Measurements from ENCODE around the gene NAGK. TPM values are rescaled to one million over a fixed set of nuclear protein-coding genes. Genes with fewer than 3 reads are reported as not detected.
"Not testable (repeated sequence)": the region's sequence is repeated elsewhere in the genome, so short reads cannot be mapped to it uniquely, and the experiment has no call there.

The NAGK gene
- polyA plus RNA-seq, 3 donors: 80.8 to 84.3 (median 81.2) TPM

DNA sequence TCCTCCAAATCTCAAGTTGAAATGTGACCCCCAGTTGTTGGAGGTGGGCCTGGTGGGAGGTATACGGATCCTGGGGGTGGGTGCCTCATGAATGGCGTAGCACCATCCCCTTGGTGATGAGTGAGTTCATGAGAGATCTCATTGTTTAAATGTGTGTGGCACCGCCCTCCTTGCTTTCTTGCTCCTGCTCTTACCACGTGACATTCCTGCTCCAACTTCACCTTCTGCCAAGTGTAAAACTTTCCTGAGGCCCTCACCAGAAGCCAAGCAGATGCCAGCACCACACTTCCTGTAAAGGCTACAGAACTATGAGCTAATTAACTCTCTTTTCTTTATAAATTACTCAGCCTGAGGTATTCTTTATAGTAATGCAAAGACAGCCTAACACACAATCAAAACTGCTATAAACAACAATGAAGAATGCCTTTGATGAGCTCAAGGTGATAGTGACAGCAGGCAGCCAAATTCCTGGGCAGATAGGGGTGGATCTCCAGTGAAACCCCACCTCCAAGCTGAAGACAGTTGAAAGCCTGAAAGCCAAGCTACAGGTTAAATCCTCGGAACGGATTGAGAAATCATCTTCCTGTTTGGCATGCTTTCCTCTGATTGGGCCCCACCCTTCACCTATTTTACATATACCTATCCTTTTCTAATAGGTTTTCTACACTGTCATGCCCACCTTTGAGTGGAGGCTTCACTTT lies 34.7 kb downstream of the NAGK start:
- no peak for DNase-seq (ENCODE audit: low read depth in 3 of 3, low spot score in 2 of 3)

GRCh38 chr2:71103809-71104208 lies 35.4 kb downstream of the NAGK start:
- DNase-seq (ENCODE audit: low read depth in 3 of 3, low spot score in 2 of 3): no peak

DNA sequence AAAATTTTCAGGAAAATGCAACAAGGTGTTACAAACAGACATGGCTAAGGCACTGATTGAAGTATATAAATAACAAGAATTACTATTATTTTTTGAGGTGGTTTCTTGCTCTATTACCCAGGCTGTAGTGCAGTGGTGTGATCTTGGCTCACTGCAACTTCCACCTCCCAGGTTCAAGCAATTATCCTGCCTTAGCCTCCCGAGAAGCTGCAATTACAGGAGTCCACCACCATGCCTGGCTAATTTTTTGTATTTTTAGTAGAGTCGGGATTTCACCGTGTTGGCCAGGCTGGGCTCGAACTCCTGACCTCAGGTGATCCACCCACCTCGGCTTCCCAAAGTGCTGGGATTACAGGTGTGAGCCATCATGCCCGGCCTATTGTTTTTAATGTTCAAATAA lies 38.0 kb downstream of the NAGK start:
- DNase-seq (ENCODE audit: low read depth in 3 of 3, low spot score in 2 of 3): not testable (repeated sequence)

GRCh38 chr2:71108091-71108490 lies 39.6 kb downstream of the NAGK start:
- no peak for DNase-seq (ENCODE audit: low read depth in 3 of 3, low spot score in 2 of 3)

DNA sequence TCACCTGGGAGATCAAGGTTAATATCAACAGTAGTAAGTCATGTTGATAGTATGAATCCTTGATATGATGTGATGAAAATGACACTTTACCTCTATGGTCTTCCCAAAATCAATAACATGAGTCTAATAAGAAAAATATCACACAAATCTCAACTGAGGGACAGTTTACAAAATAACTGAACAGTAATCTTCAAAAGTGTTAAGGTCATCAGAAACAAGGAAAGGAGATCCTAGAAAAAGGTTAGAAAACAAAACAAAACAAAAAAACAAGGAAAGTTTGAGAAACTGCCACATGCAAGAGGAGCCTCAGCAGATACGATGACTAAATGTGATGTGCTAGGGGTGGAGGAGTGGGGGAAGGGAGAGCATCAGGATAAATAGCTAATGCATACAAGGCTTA lies 45.4 kb downstream of the NAGK start:
- no peak for DNase-seq (ENCODE audit: low read depth in 3 of 3, low spot score in 2 of 3)

DNA sequence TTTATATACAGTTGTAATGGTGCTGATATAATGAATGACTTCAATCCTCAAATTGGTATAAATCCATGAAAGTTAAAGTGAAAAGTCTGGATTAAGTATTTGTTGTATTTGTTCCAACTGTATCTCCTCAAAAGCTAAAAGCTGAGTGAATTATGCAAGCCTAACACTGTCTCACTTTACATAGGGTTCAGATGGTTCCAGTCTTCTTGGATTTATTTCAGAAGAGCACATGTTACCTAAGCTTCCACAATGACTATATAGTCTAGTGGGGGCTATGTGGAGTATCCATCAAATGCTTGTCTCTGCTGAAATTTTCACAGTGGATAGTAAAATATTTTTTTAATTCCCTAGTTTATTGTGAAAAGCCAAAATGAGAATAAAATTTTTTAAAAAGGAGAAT lies 48.6 kb downstream of the NAGK start:
- DNase-seq (ENCODE audit: low read depth in 3 of 3, low spot score in 2 of 3): no peak

DNA sequence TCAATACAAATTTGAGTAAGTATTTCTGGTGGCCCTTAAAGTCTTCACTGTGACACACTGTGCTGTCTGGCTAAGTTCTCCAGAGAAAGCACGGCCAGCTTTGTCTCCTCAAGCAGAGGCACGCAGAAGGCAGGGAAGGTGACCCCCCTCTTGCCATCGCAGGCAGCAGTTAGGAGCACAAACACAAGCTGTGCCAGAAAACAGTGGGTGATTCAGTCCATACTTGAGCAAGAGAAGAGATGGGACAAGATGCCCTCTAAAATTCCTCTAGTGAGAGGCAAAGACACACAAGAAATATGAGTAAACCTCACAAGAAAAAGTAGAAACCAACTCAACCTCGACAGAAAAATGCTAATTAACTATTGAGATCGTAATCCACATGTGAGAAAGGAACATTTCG lies 51.7 kb downstream of the NAGK start:
- no peak for DNase-seq (ENCODE audit: low read depth in 3 of 3, low spot score in 2 of 3)

GRCh38 chr2:71121479-71121878 lies 53.0 kb downstream of the NAGK start:
- no peak for DNase-seq (ENCODE audit: low read depth in 3 of 3, low spot score in 2 of 3)

DNA sequence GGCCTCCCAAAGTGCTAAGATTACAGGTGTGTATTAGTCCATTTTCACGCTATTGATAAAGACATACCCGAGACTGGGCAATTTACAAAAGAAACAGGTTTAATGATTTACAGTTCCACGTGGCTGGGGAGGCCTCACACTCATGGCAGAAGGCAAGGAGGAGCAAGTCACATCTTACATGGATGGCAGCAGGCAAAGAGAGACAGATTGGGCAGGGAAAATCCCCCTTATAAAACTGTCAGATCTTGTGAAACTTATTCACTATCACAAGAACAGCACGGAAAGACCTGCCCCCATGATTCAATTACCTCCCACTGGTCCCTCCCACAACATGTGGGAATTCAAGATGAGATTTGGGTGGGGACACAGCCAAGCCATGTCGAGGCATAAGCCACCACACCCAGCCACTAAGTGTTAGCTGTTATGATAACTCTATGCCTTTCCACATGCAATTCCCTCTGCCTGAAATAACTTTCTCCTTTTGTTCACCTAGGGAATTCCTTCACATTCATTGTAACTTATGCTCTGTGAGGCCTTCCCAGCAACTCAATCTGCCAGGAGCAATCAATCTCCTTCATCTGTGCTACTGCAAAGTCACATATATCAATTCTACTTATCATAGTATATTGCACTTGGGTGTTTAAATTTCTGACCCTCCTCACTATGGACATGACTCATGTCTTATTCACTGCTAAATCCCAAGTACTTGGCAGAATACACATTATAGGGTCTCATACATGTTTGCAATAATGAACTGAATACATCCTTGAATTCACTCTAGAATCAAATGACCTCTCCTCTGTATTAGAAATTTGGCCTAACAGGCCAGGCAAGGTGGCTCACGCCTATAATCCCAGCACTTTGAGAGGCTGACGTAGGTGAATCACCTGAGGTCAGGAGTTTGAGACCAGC lies 54.2 kb downstream of the NAGK start:
- DNase-seq (ENCODE audit: low read depth in 3 of 3, low spot score in 2 of 3): no peak

- DNase-seq (ENCODE audit: low read depth in 3 of 3, low spot score in 2 of 3): no peak
Observed at GRCh38 chr2:71125506-71126294, 57.3 kb downstream of the NAGK start.

GRCh38 chr2:71126957-71127356 lies 58.5 kb downstream of the NAGK start:
- no peak for DNase-seq (ENCODE audit: low read depth in 3 of 3, low spot score in 2 of 3)

Other genes starting within 250 kb of the NAGK start
- under 1 TPM in 1 of 3 donors, not detected in 2; 0.08 TPM for gene CLEC4F, start 248.0 kb upstream of the NAGK start, polyA plus RNA-seq (ENCODE audit: insufficient read length in 3 of 3)
- under 1 TPM; 0.07 to 0.18 (median 0.08) TPM for gene CD207, start 232.8 kb upstream of the NAGK start, polyA plus RNA-seq (ENCODE audit: insufficient read length in 3 of 3)
- gene VAX2, start 168.1 kb upstream of the NAGK start, polyA plus RNA-seq (ENCODE audit: insufficient read length in 3 of 3): 1 to 10 TPM in 1 of 3 donors, under 1 TPM in 2; 0.17 to 1.5 (median 0.67) TPM
- 10 to 100 TPM; 58.0 to 68.8 (median 67.3) TPM for gene ATP6V1B1, start 132.7 kb upstream of the NAGK start, polyA plus RNA-seq (ENCODE audit: insufficient read length in 3 of 3)
- 1 to 10 TPM in 1 of 3 donors, under 1 TPM in 2; 0.37 to 1.1 (median 0.49) TPM for gene ANKRD53, start 90.0 kb upstream of the NAGK start, polyA plus RNA-seq (ENCODE audit: insufficient read length in 3 of 3)
- 10 to 100 TPM; 52.6 to 55.6 (median 53.4) TPM for gene TEX261, start 73.8 kb upstream of the NAGK start, polyA plus RNA-seq (ENCODE audit: insufficient read length in 3 of 3)
- gene MCEE, start 61.6 kb downstream of the NAGK start, polyA plus RNA-seq (ENCODE audit: insufficient read length in 3 of 3): 10 to 100 TPM; 23.1 to 24.9 (median 23.2) TPM
- gene MPHOSPH10, start 62.0 kb downstream of the NAGK start, polyA plus RNA-seq (ENCODE audit: insufficient read length in 3 of 3): 10 to 100 TPM; 45.5 to 53.2 (median 48.3) TPM
- 10 to 100 TPM; 19.5 to 20.8 (median 19.6) TPM for gene PAIP2B, start 158.5 kb downstream of the NAGK start, polyA plus RNA-seq (ENCODE audit: insufficient read length in 3 of 3)